ENCODE measurements around the gene MLYCD. TPM values are rescaled to one million over a fixed set of nuclear protein-coding genes. Genes with fewer than 3 reads are reported as not detected.

The MLYCD gene
- total RNA-seq, 1 experiment from 2014 or later, result 2.2 TPM

DNA sequence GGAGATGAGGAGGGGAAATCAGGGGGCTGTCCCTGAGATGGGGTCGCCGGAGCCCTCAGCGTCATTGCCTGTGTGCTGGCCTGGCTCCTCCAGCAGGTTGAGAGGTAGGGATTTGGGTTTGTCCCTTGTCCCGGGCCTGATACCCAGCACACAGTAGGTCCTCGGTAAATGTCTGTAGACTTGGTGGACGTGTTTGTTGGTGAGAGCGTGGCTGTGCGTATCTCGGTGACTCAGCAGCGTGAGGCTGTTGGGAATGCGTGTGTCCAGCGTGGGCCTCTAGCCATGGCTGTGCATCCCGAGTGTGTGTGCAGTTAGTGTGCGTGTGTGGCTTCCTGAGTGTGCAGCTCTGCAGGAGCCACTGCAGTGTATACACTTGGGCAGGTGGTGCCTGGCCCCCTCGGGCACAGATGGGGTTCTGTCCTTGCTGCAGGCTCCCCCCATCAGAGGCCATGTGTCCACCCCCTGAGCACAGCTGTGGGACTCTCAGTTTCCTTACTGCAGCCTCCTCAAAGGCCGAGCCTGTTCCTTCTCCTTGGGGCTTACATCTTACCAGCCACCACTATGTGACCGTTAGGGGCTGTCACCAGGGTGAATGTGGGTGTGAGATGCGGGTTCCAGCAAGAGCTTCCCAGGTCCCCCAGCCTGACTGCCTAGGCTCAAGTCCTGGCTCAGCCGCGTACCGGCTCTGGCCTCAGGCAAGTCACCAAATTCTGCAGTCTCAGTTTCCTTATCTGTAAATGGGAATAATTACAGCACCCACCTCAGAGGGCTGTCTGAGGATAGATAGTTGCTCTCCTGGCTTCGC lies 74.9 kb downstream of the MLYCD start:
- Histone ChIP-seq H3K4me3 (no peak overlapping the region), H3K27me3 (replicated peaks) (peaks cover 15% of the 10 kb centered on the region), H3K36me3 (no peaks in the 10 kb centered on the region), H3K9me3 (replicated peaks) (peaks cover 8% of the 10 kb centered on the region), H3K27ac (no peak overlapping the region), H3K4me1 (replicated peaks) (peaks cover under 1% of the 10 kb centered on the region; the same call in 1 of the 2 replicates)
- DNase-seq (ENCODE audit: low read depth in 1 of 2, low spot score in 2 of 2), result no peak

DNA sequence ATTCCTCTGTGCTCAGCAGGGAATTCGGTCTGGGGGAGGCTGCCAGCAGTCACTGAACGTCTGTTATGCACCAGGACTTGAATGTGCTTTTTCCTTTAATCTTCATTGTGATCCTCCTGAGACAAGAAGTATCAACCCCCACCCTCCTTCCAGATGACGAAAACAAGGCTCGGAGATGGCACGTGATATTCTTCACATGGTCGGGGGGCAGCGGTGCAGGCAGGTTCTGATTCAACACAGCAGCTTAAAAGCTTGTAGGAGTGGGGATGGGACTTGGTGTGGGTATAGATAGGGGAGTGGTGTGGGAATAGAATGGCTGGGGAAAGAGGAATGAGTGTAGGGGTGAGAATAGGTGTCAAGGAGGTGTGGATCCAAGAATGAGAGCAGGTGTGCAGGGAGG lies 75.6 kb downstream of the MLYCD start:
- H3K4me3 ChIP-seq, result no peak overlapping the region
- H3K9me3 ChIP-seq (replicated peaks), result peaks cover 12% of the 10 kb centered on the region
- H3K27ac ChIP-seq, result no peak overlapping the region
- no peak for DNase-seq (ENCODE audit: low read depth in 1 of 2, low spot score in 2 of 2)
- no peaks in the 10 kb centered on the region for H3K36me3 ChIP-seq
- no peaks in the 10 kb centered on the region for H3K4me1 ChIP-seq (replicated peaks)
- H3K27me3 ChIP-seq (replicated peaks), result peaks cover 9% of the 10 kb centered on the region; the same call in 1 of the 2 replicates

DNA sequence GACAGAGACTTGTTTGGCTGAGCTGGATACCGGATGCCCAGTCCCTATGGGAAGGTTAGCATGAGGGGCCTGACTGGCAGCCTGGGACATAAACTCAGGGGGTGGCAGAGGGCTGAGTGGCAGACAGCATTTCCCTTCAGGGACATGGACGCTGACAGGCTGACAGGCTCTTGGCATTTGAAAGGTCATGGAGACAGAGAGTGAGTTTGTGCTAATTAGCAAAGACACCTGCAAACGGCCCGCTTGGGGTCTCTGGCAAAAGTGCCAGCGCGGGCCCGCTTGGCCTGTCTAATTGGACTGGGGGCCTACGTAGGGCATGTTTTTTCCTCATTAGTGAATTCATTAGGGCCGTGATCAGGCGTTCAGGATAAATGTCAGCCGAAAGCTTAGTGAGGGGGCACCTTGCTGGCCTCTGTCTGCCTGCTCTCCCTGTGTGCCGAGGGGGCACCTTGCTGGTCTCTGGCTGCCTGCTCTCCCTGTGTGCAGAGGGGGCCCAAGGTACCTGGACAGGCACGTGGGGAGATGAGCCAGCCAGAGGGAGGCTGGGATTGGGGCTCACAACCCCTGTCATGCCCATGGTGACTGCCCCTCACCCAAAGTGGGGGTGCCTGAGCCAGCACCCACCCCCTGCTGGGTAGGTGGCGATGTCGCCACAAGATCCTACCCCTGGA lies 76.8 kb downstream of the MLYCD start:
- DNase-seq (ENCODE audit: low read depth in 1 of 2, low spot score in 2 of 2), result no peak
- Histone ChIP-seq H3K9me3 (replicated peaks) (peaks cover 12% of the 10 kb centered on the region), H3K4me3 (no peak overlapping the region), H3K4me1 (replicated peaks) (no peaks in the 10 kb centered on the region), H3K27ac (no peak overlapping the region), H3K27me3 (replicated peaks) (0 out of 2 replicates have a peak, but pooled peaks cover 3% of the 10 kb centered on the region), H3K36me3 (no peaks in the 10 kb centered on the region)

Other genes starting within 250 kb of the MLYCD start
- gene HSBP1, start 91.1 kb upstream of the MLYCD start, total RNA-seq (2014; rRNA removed; shearing (Covaris generic)), result 53.5 and 54.3 TPM in 2 replicates
- gene OSGIN1, start 54.1 kb downstream of the MLYCD start, total RNA-seq (2014; rRNA removed; shearing (Covaris generic)), result 1.7 and 6.4 TPM in 2 replicates
- not detected in 2 replicates for gene NECAB2, start 69.1 kb downstream of the MLYCD start, total RNA-seq (2014; rRNA removed; shearing (Covaris generic))
- not detected in 2 replicates for gene SLC38A8, start 143.7 kb downstream of the MLYCD start, total RNA-seq (2014; rRNA removed; shearing (Covaris generic))
- gene MBTPS1, start 217.8 kb downstream of the MLYCD start, total RNA-seq (2014; rRNA removed; shearing (Covaris generic)), result 64.9 and 65.0 TPM in 2 replicates
- gene HSDL1, start 246.1 kb downstream of the MLYCD start, total RNA-seq (2014; rRNA removed; shearing (Covaris generic)), result 29.0 and 36.4 TPM in 2 replicates
- gene DNAAF1, start 246.2 kb downstream of the MLYCD start, total RNA-seq (2014; rRNA removed; shearing (Covaris generic)), result not detected in 2 replicates

All from SJSA1 (cell line).